22Rv1 (cell line): ENCODE data around the gene COMMD4.

Experiments
- H3K27ac ChIP-seq: fragments of 450-650 bp; 2 replicates; pipeline ENCODE4 v1.5.1; 2017
- CTCF ChIP-seq: fragments of 450-650 bp; IDR thresholded peaks from 2 replicates; pipeline ENCODE4 v1.5.1; 2017; ENCODE audit warnings: mild to moderate bottlenecking
- ZFX ChIP-seq: fragments of 450-650 bp; IDR thresholded peaks from 2 replicates; pipeline ENCODE4 v1.6.1; 2017; ENCODE audit warnings: antibody characterized with exemption, borderline replicate concordance

Gene COMMD4

DNA sequence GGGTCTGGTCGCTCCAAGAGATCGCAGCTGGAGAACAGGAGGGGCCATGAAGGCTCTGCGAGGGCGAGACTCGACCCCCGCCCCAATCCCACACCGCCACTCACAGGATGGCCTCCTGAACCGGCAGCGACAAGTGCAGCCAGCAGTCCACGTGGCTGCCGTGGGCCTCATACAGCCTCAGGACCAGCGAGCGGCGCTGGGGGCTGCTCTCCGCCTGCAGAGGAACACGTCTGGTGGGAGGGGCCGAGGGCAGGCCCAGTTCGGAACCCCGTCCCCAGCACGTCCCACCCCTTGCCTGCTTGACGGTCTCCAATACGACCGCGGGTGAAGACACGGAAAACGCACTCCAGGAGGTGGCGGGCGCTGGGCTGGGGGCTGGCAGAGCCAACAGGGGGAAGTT lies 20.1 kb downstream of the COMMD4 start:
- H3K27ac ChIP-seq, result no peak overlapping the region
- TF ChIP-seq ZFX (no peak), CTCF (no peak)

- TF ChIP-seq CTCF (no peak), ZFX (no peak)
- no peak overlapping the region for H3K27ac ChIP-seq
Measured at GRCh38 chr15:75356517-75356916, 20.7 kb downstream of the COMMD4 start.

- TF ChIP-seq ZFX (no peak), CTCF (no peak)
- H3K27ac ChIP-seq, result no peak overlapping the region
Measured at GRCh38 chr15:75357976-75358673, 22.3 kb downstream of the COMMD4 start.

- no peak overlapping the region for H3K27ac ChIP-seq
- TF ChIP-seq ZFX (no peak), CTCF (no peak)
Measured at GRCh38 chr15:75358771-75359536, 23.1 kb downstream of the COMMD4 start.

GRCh38 chr15:75359537-75360250 lies 23.8 kb downstream of the COMMD4 start:
- no peak overlapping the region for H3K27ac ChIP-seq
- no peak for TF ChIP-seq CTCF
- no peak for TF ChIP-seq ZFX

DNA sequence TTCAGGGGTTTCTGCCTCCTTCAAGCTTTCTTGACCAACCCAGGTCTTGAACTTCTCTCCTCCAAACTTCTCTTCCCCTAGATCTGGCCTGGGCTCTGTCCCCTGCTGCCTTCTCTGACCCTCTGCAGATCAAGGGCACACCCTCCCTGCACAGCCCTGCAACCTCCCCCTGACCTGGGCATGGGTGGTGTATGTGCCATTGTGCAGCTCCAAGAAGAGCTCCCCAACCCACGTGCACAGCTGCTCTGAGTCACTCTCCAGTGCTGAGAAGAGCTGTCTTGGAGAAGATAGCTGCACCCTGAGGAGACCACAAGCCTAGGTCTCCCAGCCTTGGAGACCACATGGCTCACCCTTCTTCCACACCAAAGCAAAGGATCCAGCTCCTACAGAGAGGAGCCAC lies 24.5 kb downstream of the COMMD4 start:
- no peak overlapping the region for H3K27ac ChIP-seq
- TF ChIP-seq CTCF (no peak), ZFX (no peak)
